Stimulated activated CD8-positive, alpha-beta memory T cell treated with anti-CD3 and anti-CD28 coated beads, Interleukin-15, amount 100 ng/mL, for 1 hour (primary cell): ENCODE measurements around the gene VN1R4.
"Not testable (repeated sequence)": the region's sequence is repeated elsewhere in the genome, so short reads cannot be mapped to it uniquely, and the experiment has no call there.

ENCODE experiments used
- DNase-seq: peaks from one replicate; pipeline ENCODE4 v3.0.0-alpha.2; 2020; ENCODE audit warnings: low read depth

The VN1R4 gene, protein sequence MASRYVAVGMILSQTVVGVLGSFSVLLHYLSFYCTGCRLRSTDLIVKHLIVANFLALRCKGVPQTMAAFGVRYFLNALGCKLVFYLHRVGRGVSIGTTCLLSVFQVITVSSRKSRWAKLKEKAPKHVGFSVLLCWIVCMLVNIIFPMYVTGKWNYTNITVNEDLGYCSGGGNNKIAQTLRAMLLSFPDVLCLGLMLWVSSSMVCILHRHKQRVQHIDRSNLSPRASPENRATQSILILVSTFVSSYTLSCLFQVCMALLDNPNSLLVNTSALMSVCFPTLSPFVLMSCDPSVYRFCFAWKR

GRCh38 chr19:53267623-53268022 lies at the start of gene VN1R4:
Gene VN1R4, minus strand, starts transcription at chr19:53267723. Its CDS starts 58 bp downstream, at chr19:53267665.
- not testable (repeated sequence) for DNase-seq

GRCh38 chr19:53311897-53312296 lies 44.4 kb upstream of the VN1R4 start:
- no peak for DNase-seq

DNA sequence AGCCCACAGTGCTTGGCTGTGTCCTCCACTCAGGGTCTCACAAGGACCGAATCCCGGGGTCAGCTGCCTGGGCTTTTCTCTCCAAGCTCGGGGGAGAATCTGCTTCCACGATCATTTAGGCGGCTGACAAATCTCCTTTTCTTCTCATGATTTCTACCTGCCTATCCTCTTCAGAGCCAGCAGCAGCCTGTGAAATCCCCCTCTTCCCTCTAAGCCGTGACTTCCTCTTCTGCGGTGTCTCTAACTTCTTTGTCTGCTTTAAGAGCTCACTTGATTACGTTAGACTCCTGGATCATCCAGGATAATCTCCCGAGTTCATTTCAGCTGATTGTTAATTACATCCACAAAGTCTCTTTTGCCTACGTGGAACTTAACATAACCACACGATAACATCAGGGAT lies 43.5 kb upstream of the VN1R4 start:
- no peak for DNase-seq

- DNase-seq, result no peak
Measured at GRCh38 chr19:53308339-53308811, 40.9 kb upstream of the VN1R4 start.

GRCh38 chr19:53301341-53301740 lies 33.8 kb upstream of the VN1R4 start:
- DNase-seq, result not testable (repeated sequence)

DNA sequence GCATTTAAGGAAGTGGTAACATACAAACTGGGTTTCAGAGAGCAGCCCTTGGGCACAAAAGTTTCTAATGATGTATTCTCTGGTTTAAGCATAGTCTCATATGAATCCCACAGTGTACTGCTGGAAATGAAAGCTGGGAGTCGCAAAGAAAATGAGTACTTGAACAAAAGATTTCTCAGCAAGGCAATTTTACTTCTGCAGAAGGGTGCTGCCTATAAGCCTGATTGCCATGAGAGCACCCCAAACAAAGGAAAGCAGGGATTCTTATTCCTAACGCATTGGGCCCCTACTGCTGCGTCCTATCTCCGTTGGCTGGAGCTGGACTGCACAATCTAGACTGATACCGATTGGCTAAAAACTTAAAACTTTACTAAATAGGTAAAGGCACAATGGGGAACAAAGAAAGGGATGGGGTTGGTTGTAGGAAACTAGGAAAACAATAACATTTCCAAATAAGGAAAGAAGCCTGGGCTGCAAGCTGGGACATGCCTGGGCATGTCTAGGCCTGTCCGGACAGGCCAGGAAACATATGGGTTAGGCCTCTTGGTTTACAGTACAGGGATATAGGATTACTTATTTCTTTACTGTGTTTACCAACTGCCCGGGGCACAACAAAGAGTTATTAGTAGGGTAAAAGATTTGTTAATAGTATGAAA lies 27.4 kb upstream of the VN1R4 start:
- no peak for DNase-seq

- DNase-seq, result no peak
Measured at GRCh38 chr19:53290758-53291549, 23.4 kb upstream of the VN1R4 start.

DNA sequence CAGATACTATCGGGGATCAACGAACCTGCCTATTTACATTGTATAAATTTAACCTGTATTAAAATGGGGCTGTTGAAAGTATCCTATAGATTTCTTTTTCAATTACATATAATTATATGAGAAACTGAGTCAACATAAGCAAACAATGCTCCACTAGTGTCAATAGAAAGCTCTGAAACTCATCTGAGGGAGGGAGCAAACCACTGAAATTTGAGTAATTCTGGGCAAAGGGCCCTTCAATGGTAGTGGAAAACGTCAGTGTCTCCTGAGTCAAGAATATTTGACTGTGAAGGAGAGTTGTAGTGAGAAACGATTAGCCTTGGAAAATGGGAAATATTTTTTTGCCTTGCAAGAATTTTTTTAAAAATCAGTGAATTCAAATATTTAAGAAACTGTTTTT lies 17.6 kb upstream of the VN1R4 start:
- no peak for DNase-seq

DNA sequence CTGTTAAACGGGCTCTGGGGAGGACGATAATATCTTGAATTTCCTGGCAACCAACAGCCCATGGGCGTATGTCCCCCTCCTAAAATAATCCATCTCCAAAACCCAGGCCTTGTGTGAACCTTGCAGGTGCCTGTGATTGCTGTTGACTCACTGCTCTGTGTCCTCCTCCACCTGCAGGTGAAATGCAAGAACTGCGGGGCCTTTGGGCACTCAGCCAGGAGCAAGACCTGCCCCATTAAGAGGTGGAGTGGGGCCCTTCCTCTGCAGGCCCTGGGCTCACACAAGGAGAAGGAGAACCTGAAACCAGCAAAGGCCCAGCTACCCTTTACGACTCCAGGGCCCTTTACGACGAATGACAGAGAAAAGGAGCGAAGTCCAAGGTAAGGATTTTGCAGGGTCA lies 14.4 kb upstream of the VN1R4 start:
- not testable (repeated sequence) for DNase-seq

DNA sequence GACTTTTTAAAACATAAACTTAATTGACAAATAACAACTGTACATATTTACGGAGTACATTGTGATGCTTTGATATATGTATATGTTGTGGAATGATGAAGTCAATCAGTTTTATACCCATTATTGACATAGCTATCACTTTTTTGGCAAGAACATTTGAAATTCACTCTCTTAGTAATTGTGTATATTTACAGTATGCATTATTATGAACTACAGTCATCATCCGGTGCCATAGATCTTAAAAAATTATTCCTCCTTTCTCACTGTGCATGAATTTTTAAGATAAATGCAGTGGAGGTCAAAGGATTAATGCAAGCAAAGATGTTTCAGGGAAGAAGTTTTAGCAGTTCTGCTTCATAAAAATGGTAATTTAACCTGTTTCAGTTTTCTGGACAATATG lies 8.0 kb upstream of the VN1R4 start:
- DNase-seq, result no peak

DNA sequence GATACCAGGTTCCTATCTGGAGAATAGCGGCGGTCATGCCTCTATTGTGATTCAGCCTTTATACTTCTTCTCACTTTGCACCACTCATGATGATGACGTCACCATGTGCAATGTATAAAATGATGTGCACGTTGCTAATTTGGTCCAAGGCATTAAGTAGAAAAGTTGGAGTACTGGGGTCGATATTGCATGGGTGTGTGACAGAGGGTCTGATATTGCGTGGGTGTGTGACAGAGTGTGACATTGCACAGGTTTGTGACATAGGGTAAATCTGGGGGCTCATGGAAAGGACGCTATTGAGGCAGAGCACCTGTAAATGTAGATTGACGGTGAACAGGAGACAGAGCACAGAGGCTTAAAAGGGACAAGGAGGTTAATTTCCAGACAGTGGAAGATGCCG lies 4.5 kb upstream of the VN1R4 start:
- DNase-seq, result no peak

- DNase-seq, result not testable (repeated sequence)
Measured at GRCh38 chr19:53269861-53270260, 2.3 kb upstream of the VN1R4 start.

- DNase-seq, result not testable (repeated sequence)
Measured at GRCh38 chr19:53257715-53258342, 9.7 kb downstream of the VN1R4 start, which contains the start of gene VN1R2. Gene VN1R2, plus strand, starts transcription at chr19:53258292. Its CDS starts 84 bp downstream, at chr19:53258376.

GRCh38 chr19:53254411-53255341 lies 12.8 kb downstream of the VN1R4 start, which contains the start of gene ZNF677:
Gene ZNF677, minus strand, starts transcription at chr19:53254873. Its CDS starts 3,323 bp downstream, at chr19:53251550.
- DNase-seq, result peak; percentile 47

DNA sequence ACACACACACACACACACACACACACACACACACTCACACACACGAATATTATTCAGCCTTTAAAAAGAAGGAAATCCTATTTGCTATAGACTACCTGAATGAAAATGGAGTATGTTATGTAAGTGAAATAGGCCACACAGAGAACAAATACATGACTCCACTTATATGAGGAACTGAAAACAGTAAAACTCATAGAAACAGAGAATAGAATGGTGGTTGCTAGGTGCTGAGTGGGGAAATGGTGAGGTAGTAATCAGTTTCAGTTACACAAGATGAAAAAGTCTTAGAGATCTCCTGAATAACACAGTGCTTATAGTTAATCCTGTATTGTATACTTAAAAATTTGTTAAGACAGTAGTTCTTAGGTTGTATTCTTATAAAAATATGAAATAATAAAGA lies 21.0 kb downstream of the VN1R4 start:
- no peak for DNase-seq

DNA sequence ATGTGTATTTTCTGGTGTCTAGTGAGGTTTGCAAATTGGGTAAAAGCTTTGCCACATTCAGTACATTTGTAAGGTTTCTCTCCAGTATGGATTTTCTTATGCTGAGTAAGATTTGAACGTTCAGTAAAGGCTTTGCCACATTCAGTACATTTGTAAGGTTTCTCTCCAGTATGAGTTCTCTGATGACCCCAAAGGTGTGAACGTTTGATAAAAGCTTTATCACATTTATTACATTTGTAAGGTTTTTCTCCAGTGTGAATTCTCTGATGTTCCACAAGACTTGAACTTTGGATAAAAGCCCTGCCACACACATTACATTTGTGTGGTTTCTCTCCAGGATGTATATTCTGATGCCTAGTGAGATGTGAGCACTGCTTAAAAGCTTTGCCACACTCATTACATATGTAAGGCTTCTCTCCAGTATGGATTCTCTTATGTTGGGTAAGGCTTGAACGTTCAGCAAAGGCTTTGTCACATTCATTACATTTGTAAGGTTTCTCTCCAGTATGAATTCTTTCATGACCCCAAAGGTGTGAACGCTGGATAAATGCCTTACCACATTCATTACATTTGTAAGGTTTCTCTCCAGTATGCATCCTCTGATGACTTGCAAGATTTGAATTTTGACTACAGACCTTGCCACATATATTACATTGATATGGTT lies 30.3 kb downstream of the VN1R4 start:
- DNase-seq, result no peak

GRCh38 chr19:53224606-53225005 lies 42.9 kb downstream of the VN1R4 start:
- DNase-seq, result no peak

DNA sequence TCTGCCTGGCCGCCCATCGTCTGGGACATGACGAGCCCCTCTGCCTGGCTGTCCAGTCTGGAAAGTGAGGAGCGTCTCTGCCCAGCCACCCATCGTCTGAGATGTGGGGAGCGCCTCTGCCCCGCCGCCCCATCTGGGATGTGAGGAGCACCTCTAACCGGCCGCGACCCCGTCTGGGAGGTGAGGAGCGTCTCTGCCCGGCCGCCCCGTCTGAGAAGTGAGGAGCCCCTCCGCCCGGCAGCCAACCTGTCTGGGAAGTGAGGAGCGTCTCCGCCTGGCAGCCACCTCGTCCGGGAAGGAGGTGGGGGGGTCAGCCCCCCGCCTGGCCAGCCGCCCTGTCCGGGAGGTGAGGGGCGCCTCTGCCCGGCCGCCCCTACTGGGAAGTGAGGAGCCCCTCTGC lies 44.8 kb downstream of the VN1R4 start:
- not testable (repeated sequence) for DNase-seq
